Subcutaneous adipose tissue (tissue), 4 donors: Measurements from ENCODE around the gene PANK4. TPM values are rescaled to one million over a fixed set of nuclear protein-coding genes. Genes with fewer than 3 reads are reported as not detected.

Source experiments
- CTCF ChIP-seq: fragments of 450-650 bp; IDR thresholded peaks from one replicate; pipeline ENCODE4 v1.5.1; 2016; ENCODE audit warnings: low read depth, mild to moderate bottlenecking, control low read depth, antibody characterized with exemption, moderate library complexity
- total RNA-seq, 4 donors: library from RNA; depleted of rRNA; stranded (reverse); fragments of >200 nt; gene quantifications; one replicate each; pipeline ENCODE4 v1.1.0, GENCODE V29; 2016

Gene PANK4
- total RNA-seq, 4 donors from 2014 or later, result 11.4 to 24.4 (median 21.7) TPM

GRCh38 chr1:2476061-2476999 is 50.1 kb downstream of the PANK4 start, which contains the start of gene PLCH2:
Gene PLCH2, plus strand, starts transcription at chr1:2476289. Its CDS starts 300 bp downstream, at chr1:2476589.
- TF ChIP-seq CTCF, result no peak

- no peak for TF ChIP-seq CTCF
Measured at GRCh38 chr1:2475571-2475970, 50.8 kb downstream of the PANK4 start.

- TF ChIP-seq CTCF, result no peak
Measured at GRCh38 chr1:2474933-2475371, 51.4 kb downstream of the PANK4 start.

GRCh38 chr1:2474104-2474844 is 52.1 kb downstream of the PANK4 start:
- TF ChIP-seq CTCF, result no peak

GRCh38 chr1:2473198-2473597 is 53.2 kb downstream of the PANK4 start:
- TF ChIP-seq CTCF, result no peak

GRCh38 chr1:2472561-2473177 is 53.7 kb downstream of the PANK4 start:
- TF ChIP-seq CTCF, result no peak
